Stimulated activated CD4-positive, alpha-beta T cell treated with anti-CD3 and anti-CD28 coated beads, Interleukin-12 subunit alpha, Interleukin-12 subunit beta, amount 100 ng/mL, for 4 hours (primary cell): ENCODE results near the gene TRIM63.
A peak's percentile ranks its signal among the peaks of the same experiment; 100 is the strongest.

Experiments used
- DNase-seq: peaks from one replicate; pipeline ENCODE4 v3.0.0-alpha.2; 2020

Gene TRIM63

DNA sequence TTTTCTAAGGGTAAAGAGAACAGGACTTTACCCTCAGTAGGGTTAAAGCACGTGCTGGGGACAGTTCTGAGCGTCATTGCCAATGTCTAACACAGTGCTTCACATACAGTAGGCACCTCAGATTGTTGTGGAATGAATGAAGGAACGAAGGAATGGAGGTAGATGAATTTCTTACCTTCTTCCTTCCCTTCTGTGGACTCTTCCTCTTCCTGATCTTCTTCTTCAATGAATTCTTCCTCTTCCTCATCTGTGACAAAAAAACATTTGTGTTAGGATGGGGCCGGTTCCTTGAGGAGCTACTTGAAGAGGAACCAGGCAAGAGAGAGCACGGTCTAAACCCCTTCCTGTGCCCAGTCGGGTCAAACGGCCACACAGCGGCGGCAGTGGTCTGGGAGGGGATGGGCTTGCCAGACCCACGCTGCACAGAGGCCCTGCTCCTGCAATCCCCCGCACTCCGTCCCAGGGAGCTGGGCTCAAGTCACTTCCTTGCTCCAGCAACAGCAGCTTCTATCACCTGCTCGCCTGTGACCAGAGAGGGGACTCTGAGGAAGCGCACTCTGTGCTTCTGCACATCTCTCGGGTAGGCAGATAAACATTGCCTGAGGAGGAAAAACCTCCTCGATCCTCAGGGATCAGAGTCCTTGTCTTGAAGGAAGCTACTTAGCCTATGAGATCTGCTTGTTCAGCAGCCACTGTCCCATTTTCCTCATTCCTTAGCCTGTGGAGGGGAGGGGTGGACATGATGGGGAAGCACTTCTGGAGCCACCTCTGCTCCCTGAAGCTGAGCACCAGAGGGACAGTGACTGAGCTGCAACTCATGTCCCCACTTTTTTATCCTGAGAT, 13.5 kb downstream of the TRIM63 start:
- DNase-seq, result no peak

DNA sequence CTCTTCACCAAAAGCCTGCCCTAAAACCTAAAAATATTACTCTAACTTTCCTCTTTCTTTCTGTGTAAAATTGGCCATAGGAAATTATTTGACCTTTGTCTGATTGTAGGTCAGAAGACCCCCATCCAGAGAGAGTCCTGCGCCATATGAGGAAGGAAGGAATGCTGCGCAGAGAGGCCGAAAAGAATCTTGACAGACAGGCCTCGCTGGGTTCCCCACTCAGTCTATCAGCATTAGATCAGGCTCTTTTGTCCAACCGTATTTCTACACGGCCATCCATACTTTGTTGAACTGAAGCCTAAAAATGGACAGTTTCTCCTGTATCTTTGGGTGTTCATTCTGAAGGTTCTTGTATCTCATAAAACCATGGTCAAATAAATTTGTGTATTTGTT, 17.2 kb downstream of the TRIM63 start:
- no peak for DNase-seq

DNA sequence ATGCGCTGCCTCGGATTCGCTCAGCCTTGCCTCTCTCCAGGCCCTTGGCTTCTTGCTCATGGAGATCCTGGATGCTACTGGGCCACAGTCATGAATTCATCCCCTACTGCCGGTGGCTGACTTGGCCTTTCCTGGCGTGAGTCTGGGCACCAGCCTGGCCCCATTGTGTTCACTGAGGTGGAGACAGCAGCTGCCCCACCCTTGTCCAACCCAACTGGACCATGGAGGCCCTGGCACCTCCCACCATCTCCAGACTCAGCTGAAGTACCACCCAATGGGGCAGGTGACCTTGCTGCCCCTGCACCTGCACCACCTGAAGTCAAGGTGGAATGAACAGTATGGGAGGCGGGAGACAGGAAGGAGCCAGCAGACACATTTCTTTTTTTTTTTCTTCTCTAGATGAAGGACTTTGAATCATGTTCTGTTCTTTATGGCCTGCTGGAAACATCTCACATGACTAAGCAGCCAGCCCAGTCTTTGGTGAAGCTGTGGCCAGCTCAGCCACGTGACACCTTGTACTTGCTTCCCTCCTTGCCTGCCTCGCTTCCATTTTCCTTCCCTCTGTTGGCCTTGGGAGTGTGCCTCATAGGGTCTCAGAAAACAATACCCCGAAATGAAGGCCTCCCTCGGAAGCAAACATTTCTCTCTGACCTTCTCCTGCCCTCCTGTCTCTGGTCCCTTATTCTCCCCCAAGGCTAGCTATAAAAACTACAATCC, 17.7 kb downstream of the TRIM63 start:
- no peak for DNase-seq

DNA sequence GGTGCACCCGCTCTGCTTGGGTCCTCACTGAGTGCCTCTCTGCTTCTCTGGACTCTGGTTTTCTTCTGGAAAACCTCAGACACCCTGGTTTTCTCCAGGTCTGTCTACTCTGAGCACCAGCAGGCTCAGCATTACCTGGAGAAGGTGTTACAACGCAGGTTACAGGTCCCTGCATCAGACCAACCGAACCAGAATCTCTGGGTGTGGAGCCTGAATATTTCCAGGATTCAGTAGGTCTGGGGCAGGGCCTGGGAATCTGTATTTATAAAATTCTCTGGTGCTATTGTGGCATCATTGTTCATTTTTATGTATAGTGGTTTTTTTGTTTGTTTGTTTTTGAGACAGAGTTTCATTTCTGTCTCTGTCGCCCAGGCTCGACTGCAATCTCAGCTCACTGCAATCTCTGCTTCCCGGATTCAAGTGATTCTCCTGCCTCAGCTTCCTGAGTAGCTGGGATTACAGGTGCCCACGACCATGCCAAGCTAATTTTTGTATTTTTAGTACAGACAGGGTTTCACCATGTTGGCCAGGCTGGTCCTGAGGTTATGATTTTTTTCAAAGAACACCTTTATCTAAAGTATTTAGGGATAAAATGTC, 20.1 kb downstream of the TRIM63 start:
- DNase-seq, result no peak

DNA sequence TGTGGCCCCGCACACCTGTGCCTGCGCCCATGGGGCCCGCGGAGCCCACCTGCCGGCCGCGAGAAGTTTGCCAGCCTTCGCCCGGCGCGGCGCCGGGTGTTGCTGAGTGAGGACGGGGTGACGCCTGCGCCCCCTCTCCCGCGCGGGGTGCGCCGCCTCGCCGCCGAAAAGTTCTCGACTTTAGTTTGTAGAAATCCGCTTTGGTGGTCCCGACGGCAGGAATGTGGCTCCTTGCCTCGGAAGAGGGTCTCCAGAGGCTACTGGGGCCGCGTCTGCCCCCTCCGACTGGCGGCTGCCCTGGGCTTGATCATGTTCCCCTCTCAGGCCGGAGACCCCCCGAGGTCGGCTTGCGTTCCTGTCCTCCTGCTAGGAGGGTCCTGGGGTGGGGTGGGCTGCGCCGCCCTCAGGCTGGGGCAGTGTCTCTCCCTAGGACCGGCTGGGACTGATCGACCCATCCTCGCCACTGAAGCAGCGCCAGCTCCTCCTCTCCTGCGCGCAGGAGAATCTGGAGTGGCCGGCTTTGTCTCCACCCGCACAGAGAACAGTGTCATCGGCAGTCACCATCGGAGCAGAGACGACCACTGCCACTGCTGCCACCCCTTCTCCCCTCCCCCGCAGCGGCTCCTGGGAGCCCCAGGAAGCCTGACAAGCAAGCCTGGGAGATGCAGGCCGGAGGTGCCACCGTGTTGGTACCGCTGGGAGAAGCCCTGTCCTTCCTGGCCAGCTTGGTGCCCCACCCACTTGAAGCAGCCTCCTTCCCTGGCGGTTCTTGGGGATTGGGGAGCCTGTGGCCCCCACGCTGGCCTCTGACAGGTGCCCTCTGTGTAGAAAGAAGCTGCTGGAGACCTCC, 21.0 kb downstream of the TRIM63 start:
- DNase-seq, result no peak

DNA sequence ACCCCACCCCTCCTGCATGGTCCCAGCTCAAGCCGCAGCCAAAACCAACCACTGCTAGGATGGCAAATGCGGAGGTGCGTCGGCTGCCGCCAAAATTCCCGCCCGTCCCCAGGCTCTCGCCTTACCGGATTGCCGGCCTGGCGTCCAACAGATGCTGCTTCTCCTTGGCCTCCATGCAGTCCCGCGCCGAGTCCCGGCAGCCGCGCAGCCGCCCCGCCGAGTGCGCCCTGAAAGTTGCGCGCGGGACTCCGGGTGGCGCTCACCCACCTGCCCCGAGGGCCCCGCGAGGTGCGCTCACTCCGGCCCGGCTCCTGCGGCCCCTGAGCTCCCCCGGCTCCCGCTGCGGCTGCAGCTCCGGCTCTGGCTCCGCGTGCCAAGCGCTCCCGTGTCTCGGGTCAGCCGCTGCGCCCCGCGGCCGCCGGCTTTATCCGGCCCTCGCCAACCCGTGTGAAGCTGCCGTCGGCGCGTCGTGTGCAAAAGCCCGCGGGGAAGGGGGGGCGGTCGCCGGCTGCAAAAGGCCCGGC, 21.6 kb downstream of the TRIM63 start, which contains the start of gene SLC30A2:
Gene SLC30A2 (minus strand): TSS at position 397 of the 524 bp plus-strand sequence. CDS start 222 bp downstream, at position 175.
- DNase-seq, result no peak

DNA sequence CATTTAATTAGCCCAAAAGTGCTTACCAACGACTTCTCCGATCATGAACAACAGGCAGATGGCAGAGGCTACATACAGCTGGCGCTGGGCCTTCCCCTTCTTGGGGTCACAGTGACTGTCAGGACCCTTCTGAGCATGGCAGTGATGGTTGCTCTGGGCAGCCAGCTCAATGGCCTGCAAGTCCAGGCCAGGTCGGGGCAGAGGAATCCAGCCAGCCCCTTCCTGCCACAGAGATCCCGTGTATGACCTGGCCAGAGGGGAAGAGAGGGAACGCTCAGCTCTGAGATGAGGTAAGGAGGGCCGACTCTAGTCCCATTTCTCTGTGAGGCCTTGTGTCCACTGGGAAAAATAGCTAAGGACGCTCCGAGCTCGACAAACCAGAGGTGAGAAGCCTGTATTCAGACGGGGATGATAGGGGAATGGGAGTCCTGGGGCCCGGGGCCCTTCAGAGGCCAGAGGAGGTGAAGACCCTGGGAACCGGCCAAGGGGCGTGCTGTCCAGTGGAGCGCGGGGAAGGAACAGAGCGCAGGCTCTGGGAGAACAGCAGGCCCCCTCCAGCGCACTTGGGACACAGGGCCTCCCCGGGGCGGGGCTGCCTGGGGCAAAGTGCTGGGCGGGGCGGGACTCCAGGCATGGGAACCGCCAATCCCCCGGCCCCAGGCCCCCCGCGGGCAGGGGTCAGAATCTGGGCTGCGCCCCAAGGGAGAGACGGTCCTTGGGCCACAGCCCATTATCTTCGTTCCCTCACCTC, 22.3 kb downstream of the TRIM63 start:
- no peak for DNase-seq

DNA sequence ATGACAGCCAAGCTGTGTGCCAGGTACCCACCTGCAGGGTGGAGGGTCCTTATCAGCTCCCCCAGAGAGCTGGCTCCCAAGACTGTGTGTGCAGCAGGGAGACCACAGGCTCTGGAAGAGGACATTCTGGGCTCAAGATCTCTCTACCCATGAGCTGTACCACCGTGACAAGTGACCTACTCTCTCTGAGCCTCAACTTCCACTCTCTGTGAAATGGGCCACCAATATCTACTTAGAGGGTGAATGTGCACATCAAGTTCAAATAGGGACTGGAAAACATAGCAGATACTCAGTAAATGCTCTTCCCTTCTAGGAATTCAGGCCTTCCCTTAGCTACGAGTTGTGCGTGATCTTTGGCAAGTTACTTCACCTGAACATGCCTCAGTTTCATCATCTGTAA, 23.0 kb downstream of the TRIM63 start:
- no peak for DNase-seq

DNA sequence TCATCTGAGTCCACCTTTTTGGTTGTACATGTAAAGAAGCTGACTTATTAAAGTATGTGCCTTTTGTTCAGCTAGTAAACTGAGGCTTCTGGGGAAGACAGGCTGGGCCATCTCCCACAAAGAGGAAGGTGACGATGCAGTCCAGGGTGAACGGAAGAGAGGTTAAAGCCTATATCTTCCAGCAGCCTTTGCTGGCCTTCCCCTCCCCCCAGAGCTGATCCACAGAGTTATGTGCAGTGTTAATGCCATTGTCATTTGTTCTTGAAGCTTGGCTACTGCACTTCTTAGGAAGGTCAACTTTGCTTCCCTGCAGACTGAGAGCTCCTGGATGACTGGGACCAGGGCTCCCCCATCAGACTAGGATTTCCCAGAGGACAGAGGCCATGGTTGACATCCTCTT, 23.7 kb downstream of the TRIM63 start:
- DNase-seq, result no peak

DNA sequence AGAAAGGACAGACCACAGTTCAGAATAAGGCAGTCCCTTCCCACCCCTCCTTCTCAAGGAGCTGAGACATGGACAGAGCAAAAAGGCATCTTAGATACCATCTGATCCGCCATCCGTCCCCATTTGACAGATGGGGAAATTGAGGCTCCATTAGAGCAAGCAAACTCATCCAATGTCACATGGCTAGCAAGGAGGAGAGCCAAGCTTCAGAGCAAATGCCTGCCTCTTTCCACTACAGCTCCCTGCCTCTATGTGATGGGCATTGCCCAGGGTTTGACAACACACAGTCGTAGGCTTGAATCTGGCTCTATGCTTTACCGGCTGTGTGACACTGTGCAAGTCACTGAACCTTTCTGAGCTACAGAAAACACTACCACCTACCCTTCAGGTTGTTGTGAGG, 25.5 kb downstream of the TRIM63 start:
- DNase-seq, result no peak

DNA sequence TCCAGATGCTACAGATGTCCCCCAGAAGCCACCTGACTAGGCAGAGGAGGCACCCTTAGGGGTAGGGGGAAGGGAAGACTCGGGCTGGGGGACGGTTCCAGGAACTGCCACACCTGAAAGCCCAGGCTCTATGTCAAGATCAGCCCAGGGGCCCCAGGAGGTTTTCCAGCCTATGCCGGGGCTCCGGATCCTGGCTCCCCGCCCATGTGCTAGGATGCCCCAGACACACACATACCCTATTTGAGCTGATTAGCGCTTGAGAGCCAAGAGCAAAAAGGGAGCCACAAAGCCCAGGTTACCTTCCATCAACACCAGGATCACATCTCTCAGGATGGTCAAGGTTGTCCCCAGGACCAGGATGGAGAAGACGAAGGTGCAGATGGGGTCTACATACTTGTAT, 26.0 kb downstream of the TRIM63 start:
- no peak for DNase-seq

DNA sequence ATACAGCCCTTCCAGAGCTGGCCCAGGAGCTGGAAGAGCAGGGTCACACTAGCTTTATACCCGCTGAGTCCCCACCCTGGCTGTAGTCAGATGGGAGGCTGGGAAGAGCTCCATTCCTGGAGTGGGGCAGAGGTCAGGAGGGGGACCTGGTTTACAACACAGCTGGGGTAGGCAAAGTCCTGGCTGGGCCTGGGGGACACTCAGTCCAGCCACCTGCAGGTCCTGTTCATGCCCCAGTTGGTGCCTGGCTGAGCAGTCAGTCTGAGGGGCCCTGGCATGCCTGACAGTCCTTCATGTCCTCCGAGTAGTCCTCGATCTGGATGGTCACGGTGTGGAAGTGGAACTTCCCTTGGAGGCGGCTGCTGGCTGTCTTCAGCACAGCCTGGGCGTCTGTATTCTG, 28.5 kb downstream of the TRIM63 start:
- DNase-seq, result no peak

DNA sequence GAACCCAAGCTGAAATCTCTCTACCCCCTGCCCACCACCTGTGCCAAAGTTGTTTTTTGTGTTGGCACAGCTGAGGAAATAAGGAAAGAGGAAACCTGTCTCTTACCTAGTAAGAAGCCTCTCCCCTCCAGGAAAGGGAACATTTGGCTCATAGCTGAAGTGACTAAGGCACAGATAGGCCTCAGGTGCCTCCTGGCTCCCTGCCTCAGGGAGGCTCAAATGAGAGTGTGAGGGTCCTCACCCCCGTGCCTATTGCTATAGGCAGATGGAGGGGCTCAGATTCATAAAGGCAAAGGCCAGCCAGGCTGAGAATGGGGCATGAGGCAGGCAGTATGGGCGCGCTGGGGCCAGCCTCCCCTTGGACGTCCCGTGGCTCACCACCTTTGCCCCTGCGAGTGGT, 29.0 kb downstream of the TRIM63 start:
- no peak for DNase-seq

DNA sequence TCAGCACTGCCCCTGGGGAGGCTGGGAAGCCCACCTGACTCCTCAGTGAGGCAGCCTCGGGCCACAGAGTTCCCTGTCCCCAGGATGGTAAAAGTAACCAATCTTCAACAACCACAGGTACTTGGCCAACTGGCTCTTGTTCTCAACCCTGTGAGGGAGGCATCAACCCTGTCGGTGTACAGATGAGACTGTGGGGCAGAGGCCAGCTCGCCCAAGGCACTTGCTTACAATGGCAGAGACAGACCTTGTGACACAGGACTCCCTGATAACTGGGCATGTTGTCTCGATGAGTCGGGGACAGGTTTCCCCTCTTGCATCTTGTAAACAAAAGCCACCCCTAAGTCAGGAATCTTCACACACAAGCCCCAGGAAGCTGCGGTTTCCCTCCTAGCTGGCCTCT, 29.5 kb downstream of the TRIM63 start:
- DNase-seq, result no peak

DNA sequence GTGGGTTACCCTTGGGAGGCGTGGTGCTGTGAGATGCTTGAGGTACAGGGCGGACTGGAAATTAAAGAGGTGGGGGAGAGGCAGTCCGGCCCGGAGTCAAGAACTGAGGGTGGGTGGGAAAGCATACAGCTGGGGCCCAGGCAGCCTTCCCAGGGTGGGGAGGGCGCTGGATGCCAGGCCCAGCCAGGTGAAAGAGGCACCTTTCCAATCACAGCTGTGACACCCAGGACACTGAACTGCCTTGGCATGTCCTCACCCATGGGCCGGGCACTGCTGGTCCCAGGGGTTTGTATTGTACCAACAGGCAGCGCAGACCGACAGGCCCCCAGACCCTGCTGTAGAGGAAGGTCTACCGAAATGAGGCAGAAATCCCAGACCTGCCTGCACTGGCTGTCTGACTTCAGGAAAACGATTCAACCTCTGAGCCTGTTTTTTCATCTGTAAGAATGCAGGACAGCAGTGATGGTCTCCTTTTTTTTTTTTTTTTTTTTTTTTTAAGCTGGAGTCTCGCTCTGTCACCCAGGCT, 30.6 kb downstream of the TRIM63 start:
- DNase-seq, result no peak

DNA sequence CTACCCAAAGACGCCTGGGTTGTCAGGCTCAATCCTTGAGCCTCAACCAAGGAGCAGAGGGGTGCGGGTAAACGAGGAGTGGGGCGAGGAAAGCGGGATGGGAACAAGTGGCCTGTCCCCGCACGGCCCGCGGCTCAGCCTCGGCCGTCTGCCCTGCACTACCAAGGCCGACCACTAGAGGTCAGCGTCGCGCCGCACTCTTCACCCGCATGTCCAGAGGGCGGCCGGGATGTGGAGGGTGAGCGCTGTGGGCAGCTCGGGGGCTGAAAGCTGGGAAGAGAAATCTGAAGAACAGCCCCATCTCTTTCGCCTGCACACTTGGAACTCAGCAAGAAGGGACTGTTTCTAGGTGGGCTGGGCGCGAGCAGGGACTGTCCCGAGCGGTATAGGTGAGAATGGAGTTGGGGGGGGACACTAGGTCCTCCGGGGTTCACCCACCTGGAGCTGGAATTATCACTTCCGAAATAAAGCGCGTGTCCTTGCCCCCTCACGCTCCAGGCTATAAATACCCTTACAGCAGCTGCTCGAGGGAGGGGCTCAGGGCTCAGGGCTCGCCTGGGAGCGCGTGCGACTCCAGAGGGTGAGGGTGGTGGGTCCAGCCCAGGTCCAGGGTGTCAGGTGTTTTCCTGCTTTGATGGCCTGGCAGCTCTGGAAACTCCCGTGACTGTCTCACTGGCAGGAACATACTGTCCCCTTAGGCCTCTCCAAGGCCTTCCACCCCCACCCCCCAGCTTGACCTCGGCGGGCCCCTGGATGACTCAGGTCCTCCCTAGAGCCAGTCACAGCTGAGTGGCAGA, 31.3 kb downstream of the TRIM63 start:
- peak; percentile 79 for DNase-seq

DNA sequence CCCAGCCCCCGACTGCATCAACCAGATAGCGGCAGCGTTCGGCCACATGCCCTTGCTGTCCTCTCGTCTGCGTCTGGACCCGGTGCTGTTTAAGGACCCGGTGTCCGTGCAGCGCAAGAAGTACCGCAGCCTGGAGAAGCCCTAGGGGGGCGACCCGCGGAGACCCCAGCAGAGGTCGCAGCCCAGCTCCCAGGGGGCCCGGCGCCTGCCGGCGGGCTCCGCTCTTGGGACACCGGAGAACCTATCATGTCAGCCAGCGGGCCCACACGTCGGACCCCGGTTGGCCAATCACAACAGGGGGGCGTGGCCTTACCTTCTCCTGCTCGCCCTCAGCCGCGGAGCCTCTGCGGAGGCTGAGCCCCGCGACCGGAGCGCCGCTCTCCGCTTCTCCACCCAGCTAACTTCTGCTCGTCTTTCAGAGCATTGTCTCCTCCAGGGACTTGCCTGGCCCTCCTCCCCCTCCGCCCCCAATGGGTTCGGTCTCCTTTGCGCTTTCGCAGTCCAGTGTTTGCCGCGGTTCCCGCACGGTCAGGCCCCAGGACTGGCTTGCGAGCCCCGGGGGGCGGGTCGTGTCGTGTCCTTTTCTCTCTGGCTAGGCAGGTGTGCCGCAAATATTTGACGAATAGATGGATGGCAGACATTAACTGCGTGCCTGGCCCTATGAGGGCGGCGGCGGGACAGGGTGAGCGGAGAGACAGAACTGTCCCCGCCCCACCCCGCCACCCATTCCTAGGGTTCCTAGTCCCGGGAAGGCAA, 32.0 kb downstream of the TRIM63 start:
- peak; percentile 89 for DNase-seq

DNA sequence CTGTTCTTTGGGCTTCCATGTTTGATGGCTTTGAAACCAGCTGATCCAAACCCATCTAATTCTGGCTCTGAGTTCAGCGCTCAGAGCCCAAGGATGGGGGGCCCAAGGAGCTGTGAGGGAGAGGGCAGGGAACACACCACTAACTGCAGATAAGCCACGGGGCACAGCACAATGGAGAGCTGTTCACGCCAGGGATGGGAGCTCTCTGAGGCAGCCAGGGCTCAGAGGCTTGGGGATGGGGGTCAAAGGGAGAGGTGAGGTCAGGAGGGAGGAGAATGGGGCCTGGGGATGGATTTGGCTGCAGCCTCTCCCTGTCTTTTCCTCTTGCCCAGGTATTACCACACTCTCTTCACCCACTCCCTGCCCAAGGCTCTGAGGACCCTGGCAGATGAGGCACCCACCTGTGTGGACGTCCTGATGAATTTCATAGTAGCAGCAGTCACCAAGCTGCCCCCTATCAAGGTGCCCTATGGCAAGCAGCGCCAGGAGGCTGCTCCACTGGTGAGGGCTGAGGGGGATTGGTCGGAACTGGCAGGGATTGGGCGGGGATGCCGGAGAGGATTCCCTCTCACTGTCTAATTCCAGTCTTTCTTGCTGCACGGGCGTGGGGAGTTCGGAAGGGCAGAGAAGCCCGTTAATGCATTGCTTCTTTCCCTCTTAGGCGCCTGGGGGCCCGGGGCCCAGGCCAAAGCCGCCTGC, 32.8 kb downstream of the TRIM63 start:
- peak; percentile 6 for DNase-seq

DNA sequence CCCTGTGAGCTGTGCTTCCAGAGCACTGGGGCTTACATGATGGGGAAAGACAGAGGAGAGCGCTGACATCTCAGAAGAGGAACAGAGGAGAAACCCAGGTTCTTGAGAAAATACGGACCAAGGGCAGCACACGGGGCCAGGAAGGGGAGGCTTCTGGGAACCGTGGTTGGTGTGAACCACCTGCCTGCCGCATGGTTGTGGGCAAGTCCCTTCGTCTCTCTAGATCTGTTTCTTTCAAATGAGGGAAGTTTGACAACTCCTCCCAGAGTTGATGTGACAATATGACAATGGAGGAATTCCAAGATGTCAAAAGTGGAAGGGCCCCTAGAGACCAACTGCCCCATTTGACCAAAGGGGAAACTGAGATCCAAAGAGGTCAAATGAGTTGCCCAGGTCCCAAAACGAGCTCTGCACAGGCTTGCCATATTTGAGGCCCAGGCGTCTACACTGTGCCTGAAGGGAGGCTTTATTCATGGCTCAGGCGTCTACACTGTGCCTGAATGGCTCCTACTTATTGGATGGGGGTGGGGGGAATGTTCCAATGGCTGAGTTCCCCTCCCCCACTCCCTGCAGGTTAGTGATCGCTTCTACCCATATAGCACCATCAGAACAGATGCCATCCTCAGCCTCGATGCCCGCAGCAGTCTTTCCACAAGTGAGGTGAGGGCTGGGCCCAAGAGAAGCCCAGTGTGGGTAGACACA, 34.6 kb downstream of the TRIM63 start:
- DNase-seq, result no peak
